ENCODE measurements around the gene IGFLR1. TPM values are rescaled to one million over a fixed set of nuclear protein-coding genes. Genes with fewer than 3 reads are reported as not detected.
A peak's percentile ranks its signal among the peaks of the same experiment; 100 is the strongest.

IGFLR1 gene
- total RNA-seq, 2 donors from 2014 or later, result 1.8 to 6.4 TPM

DNA sequence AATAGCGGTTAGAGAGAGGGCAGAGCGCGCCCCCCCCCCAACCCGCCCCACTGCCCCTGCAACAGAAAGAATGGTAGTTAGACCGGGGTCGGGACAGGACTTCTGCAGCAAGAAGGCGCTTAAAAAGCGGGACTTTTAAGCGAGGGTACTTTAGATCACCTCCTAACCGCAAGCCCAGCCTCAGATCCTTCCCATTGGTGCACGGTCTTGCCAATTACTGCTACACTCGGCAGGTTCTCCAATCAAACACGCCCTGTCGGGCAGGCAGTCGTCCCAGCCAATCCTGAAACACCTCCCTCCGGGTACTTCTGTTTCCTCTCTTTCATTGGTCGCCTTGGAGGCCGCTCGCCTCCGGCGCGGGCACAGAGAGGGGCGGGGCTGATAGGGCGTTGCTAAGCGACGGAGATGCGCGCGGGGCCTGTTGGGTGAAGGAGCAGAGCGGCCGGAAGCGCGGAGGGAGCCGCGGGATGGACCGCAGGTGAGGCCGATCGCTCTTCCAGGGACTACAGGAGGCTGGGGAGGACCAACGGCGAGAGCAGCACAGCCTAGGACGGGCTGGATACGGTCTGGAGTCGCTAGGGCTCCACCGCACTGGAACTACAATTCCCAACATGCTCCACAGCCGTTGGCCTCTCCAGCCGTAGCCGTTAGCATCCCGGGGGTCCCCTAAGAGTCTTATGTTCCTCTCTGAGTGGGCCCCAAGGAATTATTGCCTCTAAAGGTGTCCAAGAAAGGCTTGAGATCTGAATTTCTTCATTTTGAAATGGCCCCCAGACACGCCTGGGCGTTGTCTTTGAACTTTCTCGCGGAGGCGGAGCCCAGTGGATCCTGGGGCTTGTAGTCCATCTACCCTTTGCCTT lies 15.7 kb upstream of the IGFLR1 start, which contains the start of gene PROSER3:
Gene PROSER3, plus strand, starts transcription at position 428 of the 860 bp plus-strand sequence. Its CDS starts 40 bp downstream, at position 468.
- Histone ChIP-seq H3K27ac (peak within 1 kb of the TSS; percentile 97 to 98), H3K4me1 (peaks cover 0 to 43% of the 10 kb centered on the region in 2 donors), H3K4me3 (peak within 1 kb of the TSS; percentile 83 to 93), H3K36me3 (peaks cover 30% of the 10 kb centered on the region), H3K27me3 (no peaks in the 10 kb centered on the region), H3K9me3 (no peaks in the 10 kb centered on the region)
- peak; percentile 100 for DNase-seq (ENCODE audit: low spot score)
- TF ChIP-seq, protein P1, sequence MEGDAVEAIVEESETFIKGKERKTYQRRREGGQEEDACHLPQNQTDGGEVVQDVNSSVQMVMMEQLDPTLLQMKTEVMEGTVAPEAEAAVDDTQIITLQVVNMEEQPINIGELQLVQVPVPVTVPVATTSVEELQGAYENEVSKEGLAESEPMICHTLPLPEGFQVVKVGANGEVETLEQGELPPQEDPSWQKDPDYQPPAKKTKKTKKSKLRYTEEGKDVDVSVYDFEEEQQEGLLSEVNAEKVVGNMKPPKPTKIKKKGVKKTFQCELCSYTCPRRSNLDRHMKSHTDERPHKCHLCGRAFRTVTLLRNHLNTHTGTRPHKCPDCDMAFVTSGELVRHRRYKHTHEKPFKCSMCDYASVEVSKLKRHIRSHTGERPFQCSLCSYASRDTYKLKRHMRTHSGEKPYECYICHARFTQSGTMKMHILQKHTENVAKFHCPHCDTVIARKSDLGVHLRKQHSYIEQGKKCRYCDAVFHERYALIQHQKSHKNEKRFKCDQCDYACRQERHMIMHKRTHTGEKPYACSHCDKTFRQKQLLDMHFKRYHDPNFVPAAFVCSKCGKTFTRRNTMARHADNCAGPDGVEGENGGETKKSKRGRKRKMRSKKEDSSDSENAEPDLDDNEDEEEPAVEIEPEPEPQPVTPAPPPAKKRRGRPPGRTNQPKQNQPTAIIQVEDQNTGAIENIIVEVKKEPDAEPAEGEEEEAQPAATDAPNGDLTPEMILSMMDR (IDR thresholded peaks at IDR 0.05), result no peak

DNA sequence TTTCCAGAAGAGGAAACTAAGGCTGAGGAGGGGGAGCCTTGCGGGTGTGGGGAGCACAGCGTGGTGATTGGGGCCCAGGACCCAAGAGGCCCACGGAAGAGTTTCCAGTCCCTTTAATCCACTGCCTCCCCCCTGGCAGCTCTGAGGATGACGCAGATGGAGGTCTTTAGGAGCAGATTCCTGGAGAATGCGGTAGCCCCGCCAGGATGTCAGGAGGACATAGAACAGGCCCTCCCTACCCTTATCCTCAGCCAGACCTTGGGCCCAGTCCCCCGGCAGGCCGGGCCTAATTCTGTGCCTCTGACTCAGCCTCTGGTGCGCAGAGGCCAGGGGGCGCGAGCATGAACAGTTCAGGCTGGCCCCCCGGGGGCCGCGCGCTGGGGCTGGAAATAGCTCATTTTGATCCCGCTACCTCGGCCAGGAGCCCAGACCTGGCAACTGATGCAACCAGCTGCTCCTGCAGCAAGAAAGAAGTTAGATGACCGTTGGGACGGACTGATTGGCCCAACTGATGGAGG lies 15.0 kb upstream of the IGFLR1 start:
- Histone ChIP-seq H3K36me3 (peaks cover 30% of the 10 kb centered on the region), H3K27me3 (no peaks in the 10 kb centered on the region), H3K9me3 (no peaks in the 10 kb centered on the region), H3K4me1 (peaks cover 0 to 43% of the 10 kb centered on the region in 2 donors), H3K4me3 (peak overlapping the region; percentile 42 to 93), H3K27ac (peak overlapping the region; percentile 97 to 98)
- TF ChIP-seq, protein P1 (IDR thresholded peaks at IDR 0.05), result no peak
- DNase-seq (ENCODE audit: low spot score), result peak; percentile 95

DNA sequence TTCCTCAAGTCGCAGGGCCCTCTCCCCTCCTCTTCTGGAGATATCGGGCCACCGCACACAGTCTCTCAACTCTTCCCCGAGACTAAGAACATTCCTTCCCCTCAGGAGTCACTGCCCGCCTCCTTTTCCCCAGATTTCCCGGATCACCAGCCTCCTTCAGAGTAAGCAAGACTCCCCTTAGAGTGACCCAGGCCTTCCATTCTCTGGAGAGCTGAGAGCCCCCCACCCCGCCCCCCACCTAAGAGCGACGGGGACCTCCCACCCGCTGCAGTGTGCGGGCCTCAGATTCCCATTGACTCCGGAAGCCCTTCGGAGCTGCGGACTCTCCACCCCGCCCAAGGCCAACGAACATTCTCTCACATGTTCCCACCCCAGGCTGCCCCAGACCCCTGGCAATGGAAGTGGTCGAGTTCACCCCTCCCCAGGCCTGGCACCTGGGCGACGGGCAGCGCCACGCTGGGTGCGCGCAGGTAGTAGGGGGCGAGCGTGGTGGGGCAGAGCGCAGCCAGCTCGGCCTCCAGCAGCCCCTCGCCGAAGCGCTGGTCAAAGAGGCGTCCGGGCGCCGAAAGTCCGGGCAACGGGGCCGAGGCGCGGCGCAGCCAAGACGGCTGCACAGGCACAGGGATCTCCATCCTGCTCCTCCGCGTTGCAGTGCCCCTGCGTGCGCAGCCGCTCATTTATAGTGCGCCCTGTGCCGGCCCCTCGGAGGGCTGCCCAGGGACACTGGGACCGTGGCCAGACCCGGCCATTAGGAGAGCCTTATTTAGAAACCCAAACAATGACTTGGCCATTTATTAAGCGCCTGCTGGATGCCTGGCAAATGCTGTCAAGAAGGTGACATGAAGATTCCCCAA lies 14.4 kb upstream of the IGFLR1 start, which contains the start of gene HSPB6:
Gene HSPB6, minus strand, starts transcription at position 653 of the 854 bp plus-strand sequence. Its CDS starts 21 bp downstream, at position 632.
- DNase-seq (ENCODE audit: low spot score), result peak; percentile 86
- H3K4me3 ChIP-seq, result peak within 1 kb of the TSS; percentile 42 to 93
- peaks cover 0 to 43% of the 10 kb centered on the region in 2 donors for H3K4me1 ChIP-seq
- H3K27ac ChIP-seq, result peak within 1 kb of the TSS; percentile 97 to 98
- H3K9me3 ChIP-seq, result no peaks in the 10 kb centered on the region
- no peaks in the 10 kb centered on the region for H3K27me3 ChIP-seq
- peaks cover 28% of the 10 kb centered on the region for H3K36me3 ChIP-seq
- TF ChIP-seq, protein P1 (IDR thresholded peaks at IDR 0.05), result no peak

DNA sequence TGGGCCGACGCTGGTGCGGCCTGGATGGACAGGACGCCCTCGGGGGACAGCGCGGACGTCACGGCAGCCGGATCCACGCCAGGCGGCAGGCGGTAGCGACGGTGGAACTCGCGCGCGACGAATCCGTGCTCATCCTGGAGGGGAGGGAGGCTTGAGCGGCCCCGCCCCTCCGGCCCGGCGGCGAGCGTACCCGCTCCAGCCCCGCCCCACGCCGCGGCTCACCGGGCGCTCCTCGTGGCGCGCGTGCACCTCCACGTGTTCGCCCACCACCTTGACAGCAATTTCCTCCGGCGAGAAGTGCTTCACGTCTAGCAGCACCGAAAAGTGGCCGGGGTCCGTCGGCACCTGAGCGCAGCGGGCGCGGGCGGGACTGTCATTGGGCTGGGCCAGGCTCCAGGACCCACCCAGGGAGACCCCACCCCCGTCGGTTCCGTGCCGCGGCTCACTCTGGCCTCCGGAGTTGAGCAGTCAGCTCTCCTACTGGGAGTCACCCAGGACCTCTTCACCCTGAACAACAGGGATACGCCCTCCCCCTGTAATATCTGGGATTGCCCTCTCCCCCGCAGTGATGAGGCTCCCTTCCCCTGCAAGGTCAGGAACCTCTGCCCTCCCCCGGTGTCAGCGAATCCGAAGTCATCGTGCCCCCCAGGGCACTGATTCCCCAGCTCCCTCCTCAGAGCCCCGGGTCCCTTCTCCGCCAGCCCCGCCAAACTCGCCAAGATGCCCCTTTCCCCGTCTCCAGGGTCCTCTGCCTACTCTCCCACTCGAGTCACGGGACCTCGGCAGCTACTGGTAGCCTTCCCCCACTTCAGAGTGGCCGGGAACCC lies 13.5 kb upstream of the IGFLR1 start:
- peaks cover 0 to 43% of the 10 kb centered on the region in 2 donors for H3K4me1 ChIP-seq
- peak overlapping the region; percentile 97 to 98 for H3K27ac ChIP-seq
- peaks cover 28% of the 10 kb centered on the region for H3K36me3 ChIP-seq
- H3K9me3 ChIP-seq, result no peaks in the 10 kb centered on the region
- peak overlapping the region; percentile 42 to 93 for H3K4me3 ChIP-seq
- DNase-seq (ENCODE audit: low spot score), result peak; percentile 94
- H3K27me3 ChIP-seq, result no peaks in the 10 kb centered on the region
- TF ChIP-seq, protein P1 (IDR thresholded peaks at IDR 0.05), result no peak

DNA sequence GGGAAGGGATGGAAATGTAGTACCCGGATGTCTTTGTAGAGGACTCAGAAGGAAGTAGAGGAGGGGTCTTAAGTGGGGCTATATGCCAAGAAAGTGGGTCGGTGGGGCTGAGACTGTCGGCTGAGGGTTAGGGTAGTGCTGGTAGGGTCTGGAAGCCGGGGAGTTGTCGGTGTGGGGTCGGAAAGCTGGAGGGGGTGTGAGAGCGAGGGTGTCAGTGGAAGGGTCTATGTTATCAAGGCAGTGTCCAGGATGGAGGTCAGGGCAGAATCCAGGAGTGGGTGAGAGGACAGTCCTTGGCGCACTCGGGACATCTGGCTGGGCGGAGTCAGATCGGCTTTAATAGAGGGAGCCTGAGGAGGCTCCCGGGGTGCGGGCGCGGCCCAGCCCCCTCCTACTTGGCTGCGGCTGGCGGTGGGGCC lies 12.9 kb upstream of the IGFLR1 start:
- Histone ChIP-seq H3K27ac (peak overlapping the region; percentile 97 to 98), H3K4me1 (peaks cover 0 to 43% of the 10 kb centered on the region in 2 donors), H3K27me3 (no peaks in the 10 kb centered on the region), H3K36me3 (peaks cover 28% of the 10 kb centered on the region), H3K9me3 (no peaks in the 10 kb centered on the region), H3K4me3 (peak overlapping the region in 1 of 2 donors; percentile 93)
- DNase-seq (ENCODE audit: low spot score), result no peak
- TF ChIP-seq, protein P1 (IDR thresholded peaks at IDR 0.05), result no peak

Measured in right atrium auricular region (tissue), 2 donors.